GM12892 (cell line): ENCODE measurements around the gene RREB1.

Experiments used
- POLR2A ChIP-seq: IDR thresholded peaks from 2 replicates; pipeline ENCODE4 v1.6.1; 2011; ENCODE audit warnings: low read depth, low read length, control low read depth
- POLR2AphosphoS5 ChIP-seq: IDR thresholded peaks from 2 replicates; pipeline ENCODE4 v1.6.1; 2011; ENCODE audit warnings: low read depth, low read length, control low read depth
- TAF1 ChIP-seq: IDR thresholded peaks from 2 replicates; pipeline ENCODE4 v1.6.1; 2011; ENCODE audit warnings: low read depth, mild to moderate bottlenecking, control low read depth, low read length, borderline replicate concordance

DNA sequence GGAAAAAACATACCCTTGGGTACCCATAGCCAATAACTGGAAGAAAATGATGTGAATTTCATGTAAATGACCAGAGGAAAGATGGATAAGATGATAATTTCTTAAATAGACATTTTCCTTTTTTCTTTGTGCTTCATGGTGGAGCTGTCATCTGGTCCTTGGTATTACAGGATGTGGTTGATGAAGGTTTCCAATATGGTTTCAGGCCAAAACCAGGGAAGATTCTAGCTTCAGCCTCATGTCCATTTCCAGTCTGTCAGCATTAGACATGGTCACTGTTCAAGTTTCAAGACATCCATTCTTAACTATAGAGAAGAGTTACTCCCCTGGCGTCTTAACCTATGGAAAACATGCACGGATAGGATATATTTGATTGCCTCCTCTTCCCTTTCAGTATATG is 141.6 kb downstream of the RREB1 start:
- TF ChIP-seq POLR2A (no peak), POLR2AphosphoS5 (no peak; the same call in 1 of the 2 replicates), TAF1 (no peak)
